IPS-20b (cell line): ENCODE measurements around the gene GIGYF1.

Experiments used
- H3K27ac ChIP-seq: one replicate; pipeline ENCODE4 v1.5.1; 2013; ENCODE audit warnings: low read length
- H3K27me3 ChIP-seq: 2 replicates; pipeline ENCODE4 v1.6.1; 2013; ENCODE audit warnings: mild to moderate bottlenecking, low read length, inconsistent platforms; ENCODE audit not compliant: insufficient read depth
- H3K36me3 ChIP-seq: 2 replicates; pipeline ENCODE4 v1.6.1; 2013; ENCODE audit warnings: low read depth, mild to moderate bottlenecking, inconsistent platforms, low read length, moderate library complexity; ENCODE audit not compliant: insufficient read depth
- H3K4me1 ChIP-seq: 2 replicates; pipeline ENCODE4 v1.6.1; 2013; ENCODE audit warnings: mild to moderate bottlenecking, control low read depth, inconsistent platforms, low read length, moderate library complexity; ENCODE audit not compliant: insufficient read depth
- H3K4me3 ChIP-seq: 2 replicates; pipeline ENCODE4 v1.5.1; 2013; ENCODE audit warnings: mild to moderate bottlenecking, low read length, inconsistent platforms
- H3K9ac ChIP-seq: 2 replicates; pipeline ENCODE4 v1.6.1; 2013; ENCODE audit warnings: low read depth, mild to moderate bottlenecking, inconsistent platforms, low read length, moderate library complexity
- H3K9me3 ChIP-seq: 2 replicates; pipeline ENCODE4 v1.6.1; 2013; ENCODE audit warnings: mild to moderate bottlenecking, low read depth, low read length, inconsistent platforms; ENCODE audit not compliant: insufficient read depth

Gene GIGYF1

GRCh38 chr7:100687261-100687660 lies 6.8 kb downstream of the GIGYF1 start:
- no peak overlapping the region for H3K4me3 ChIP-seq
- H3K9ac ChIP-seq, result no peak overlapping the region
- no peaks in the 10 kb centered on the region for H3K27me3 ChIP-seq
- peaks cover 86% of the 10 kb centered on the region for H3K36me3 ChIP-seq
- H3K4me1 ChIP-seq, result peaks cover 5% of the 10 kb centered on the region
- no peak overlapping the region for H3K27ac ChIP-seq
- no peaks in the 10 kb centered on the region for H3K9me3 ChIP-seq

- Histone ChIP-seq H3K4me3 (no peak overlapping the region), H3K36me3 (peaks cover 90% of the 10 kb centered on the region)
These were observed 7.2 kb downstream of the GIGYF1 start for GRCh38 chr7:100686822-100687211.

GRCh38 chr7:100686201-100686821 lies 7.7 kb downstream of the GIGYF1 start:
- Histone ChIP-seq H3K9ac (no peak overlapping the region), H3K4me1 (peaks cover 3% of the 10 kb centered on the region; the same call in 1 of the 2 replicates), H3K36me3 (peaks cover 95% of the 10 kb centered on the region), H3K27me3 (no peaks in the 10 kb centered on the region), H3K9me3 (no peaks in the 10 kb centered on the region), H3K4me3 (no peak overlapping the region), H3K27ac (no peak overlapping the region)

More at GRCh38 chr7:100686822-100687211, 7.2 kb downstream of the GIGYF1 start:
- no peak overlapping the region for H3K27ac ChIP-seq
- no peaks in the 10 kb centered on the region for H3K9me3 ChIP-seq
- peaks cover 3% of the 10 kb centered on the region; the same call in 1 of the 2 replicates for H3K4me1 ChIP-seq
- no peaks in the 10 kb centered on the region for H3K27me3 ChIP-seq
- H3K9ac ChIP-seq, result no peak overlapping the region

- H3K9ac ChIP-seq, result no peak overlapping the region
- no peaks in the 10 kb centered on the region for H3K4me1 ChIP-seq
- no peak overlapping the region for H3K27ac ChIP-seq
- no peaks in the 10 kb centered on the region for H3K9me3 ChIP-seq
- no peak overlapping the region for H3K4me3 ChIP-seq
- no peaks in the 10 kb centered on the region for H3K27me3 ChIP-seq
- H3K36me3 ChIP-seq, result peaks cover 96% of the 10 kb centered on the region
These were observed 8.4 kb downstream of the GIGYF1 start for GRCh38 chr7:100685631-100686145.

- Histone ChIP-seq H3K4me1 (no peaks in the 10 kb centered on the region), H3K36me3 (peaks cover 99% of the 10 kb centered on the region), H3K9me3 (no peaks in the 10 kb centered on the region), H3K9ac (no peak overlapping the region), H3K4me3 (no peak overlapping the region), H3K27ac (no peak overlapping the region), H3K27me3 (no peaks in the 10 kb centered on the region)
These were observed 8.9 kb downstream of the GIGYF1 start for GRCh38 chr7:100685049-100685605.

GRCh38 chr7:100684534-100685042 lies 9.5 kb downstream of the GIGYF1 start:
- Histone ChIP-seq H3K9me3 (no peaks in the 10 kb centered on the region), H3K4me3 (no peak overlapping the region), H3K36me3 (peaks cover 98% of the 10 kb centered on the region), H3K27ac (no peak overlapping the region), H3K9ac (no peak overlapping the region), H3K4me1 (no peaks in the 10 kb centered on the region), H3K27me3 (no peaks in the 10 kb centered on the region)

GRCh38 chr7:100683659-100684533 lies 10.2 kb downstream of the GIGYF1 start:
- Histone ChIP-seq H3K9me3 (no peaks in the 10 kb centered on the region), H3K27ac (no peak overlapping the region), H3K27me3 (no peaks in the 10 kb centered on the region), H3K9ac (no peak overlapping the region), H3K36me3 (peaks cover 98% of the 10 kb centered on the region), H3K4me1 (no peaks in the 10 kb centered on the region), H3K4me3 (no peak overlapping the region)

GRCh38 chr7:100682991-100683658 lies 10.9 kb downstream of the GIGYF1 start:
- H3K4me3 ChIP-seq, result no peak overlapping the region
- no peak overlapping the region for H3K9ac ChIP-seq
- H3K4me1 ChIP-seq, result no peaks in the 10 kb centered on the region
- H3K27me3 ChIP-seq, result no peaks in the 10 kb centered on the region
- H3K9me3 ChIP-seq, result no peaks in the 10 kb centered on the region
- H3K27ac ChIP-seq, result no peak overlapping the region
- H3K36me3 ChIP-seq, result peaks cover 96% of the 10 kb centered on the region

GRCh38 chr7:100682228-100682741 lies 11.8 kb downstream of the GIGYF1 start:
- Histone ChIP-seq H3K4me1 (no peaks in the 10 kb centered on the region), H3K27ac (no peak overlapping the region), H3K36me3 (peaks cover 97% of the 10 kb centered on the region), H3K27me3 (no peaks in the 10 kb centered on the region), H3K4me3 (no peak overlapping the region), H3K9ac (no peak overlapping the region), H3K9me3 (no peaks in the 10 kb centered on the region)

- Histone ChIP-seq H3K4me1 (no peaks in the 10 kb centered on the region), H3K27ac (no peak overlapping the region), H3K27me3 (no peaks in the 10 kb centered on the region), H3K4me3 (no peak overlapping the region), H3K9me3 (no peaks in the 10 kb centered on the region), H3K36me3 (peaks cover 97% of the 10 kb centered on the region), H3K9ac (no peak overlapping the region)
These were observed 12.4 kb downstream of the GIGYF1 start for GRCh38 chr7:100681491-100682227.
